Measurements from ENCODE around the gene USF1. TPM values are rescaled to one million over a fixed set of nuclear protein-coding genes. Genes with fewer than 3 reads are reported as not detected.

Gene USF1
- total RNA-seq, 1 donor from 2014 or later: 70.1 TPM

DNA sequence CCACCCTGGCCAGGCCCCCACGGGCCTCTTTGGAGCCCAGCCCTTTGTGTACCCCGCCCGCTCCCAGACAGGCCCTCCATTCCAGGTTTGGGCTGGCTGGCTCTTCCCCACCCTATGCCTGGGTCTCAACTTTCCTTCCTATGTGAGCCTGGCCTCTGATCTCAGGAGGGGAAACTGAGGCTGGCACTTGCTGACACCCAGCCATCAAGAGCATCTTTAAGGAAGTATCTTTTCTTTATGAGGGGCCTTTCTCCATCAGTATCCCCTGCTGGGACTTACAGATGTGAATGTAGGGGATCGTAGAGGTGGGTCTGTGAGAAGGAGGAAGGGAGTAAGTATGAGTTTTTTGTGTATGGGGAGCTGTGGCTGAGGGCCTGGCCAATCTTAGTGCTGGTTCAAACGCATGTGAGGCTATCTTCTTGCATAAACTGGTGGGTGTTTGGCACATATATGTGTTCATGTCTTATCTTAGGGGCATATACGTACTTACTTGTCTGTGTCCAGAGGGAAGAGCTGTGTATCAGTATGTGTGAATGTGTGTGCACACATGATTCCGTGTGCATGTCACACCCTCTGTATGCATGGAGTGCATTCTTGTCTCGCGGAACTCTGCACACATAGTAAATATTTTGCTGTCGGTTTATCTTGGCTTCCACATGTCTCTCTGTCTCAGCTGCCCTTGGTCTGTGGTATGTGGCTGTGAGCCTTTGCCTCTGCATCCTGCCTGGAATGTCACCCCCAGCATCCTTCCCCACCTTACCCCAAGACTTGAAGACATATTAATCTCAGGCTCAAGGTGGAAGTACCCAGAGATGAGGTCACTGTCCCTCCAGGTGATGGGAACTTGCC is 38.2 kb upstream of the USF1 start:
- Mint-ChIP-seq H3K4me1 (ENCODE audit: low read depth, unreplicated experiment) (peaks cover 69% of the 10 kb centered on the region), H3K9me3 (ENCODE audit: unreplicated experiment) (peaks cover 3% of the 10 kb centered on the region), H3K4me3 (ENCODE audit: unreplicated experiment) (no peak overlapping the region), H3K36me3 (ENCODE audit: low read depth, unreplicated experiment) (no peaks in the 10 kb centered on the region), H3K27ac (ENCODE audit: unreplicated experiment) (peak overlapping the region; percentile 89), H3K27me3 (ENCODE audit: low read depth, unreplicated experiment) (no peaks in the 10 kb centered on the region)
- H3K9me3 ChIP-seq (ENCODE audit: insufficient read depth, low read depth, low read length): no peaks in the 10 kb centered on the region
- no peaks in the 10 kb centered on the region for H3K36me3 ChIP-seq (ENCODE audit: insufficient read depth, low read length)
- no peaks in the 10 kb centered on the region for H3K79me2 ChIP-seq (ENCODE audit: insufficient read depth, low read length)
- H4K20me1 ChIP-seq (ENCODE audit: insufficient read depth, low read length): no peaks in the 10 kb centered on the region
- TF ChIP-seq EZH2 (IDR thresholded peaks at IDR 0.05; ENCODE audit: insufficient read depth, low read length): no peak
- TF ChIP-seq, protein P1, sequence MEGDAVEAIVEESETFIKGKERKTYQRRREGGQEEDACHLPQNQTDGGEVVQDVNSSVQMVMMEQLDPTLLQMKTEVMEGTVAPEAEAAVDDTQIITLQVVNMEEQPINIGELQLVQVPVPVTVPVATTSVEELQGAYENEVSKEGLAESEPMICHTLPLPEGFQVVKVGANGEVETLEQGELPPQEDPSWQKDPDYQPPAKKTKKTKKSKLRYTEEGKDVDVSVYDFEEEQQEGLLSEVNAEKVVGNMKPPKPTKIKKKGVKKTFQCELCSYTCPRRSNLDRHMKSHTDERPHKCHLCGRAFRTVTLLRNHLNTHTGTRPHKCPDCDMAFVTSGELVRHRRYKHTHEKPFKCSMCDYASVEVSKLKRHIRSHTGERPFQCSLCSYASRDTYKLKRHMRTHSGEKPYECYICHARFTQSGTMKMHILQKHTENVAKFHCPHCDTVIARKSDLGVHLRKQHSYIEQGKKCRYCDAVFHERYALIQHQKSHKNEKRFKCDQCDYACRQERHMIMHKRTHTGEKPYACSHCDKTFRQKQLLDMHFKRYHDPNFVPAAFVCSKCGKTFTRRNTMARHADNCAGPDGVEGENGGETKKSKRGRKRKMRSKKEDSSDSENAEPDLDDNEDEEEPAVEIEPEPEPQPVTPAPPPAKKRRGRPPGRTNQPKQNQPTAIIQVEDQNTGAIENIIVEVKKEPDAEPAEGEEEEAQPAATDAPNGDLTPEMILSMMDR (IDR thresholded peaks at IDR 0.05; ENCODE audit: insufficient read depth, low read depth, low read length): no peak
- DNase-seq (ENCODE audit: low read depth) (peak; percentile 39), FAIRE-seq (no peak)
- H3K4me2 ChIP-seq (ENCODE audit: low read length): peak overlapping the region; percentile 55
- H2AFZ ChIP-seq (ENCODE audit: low read depth, low read length): peak overlapping the region; percentile 58
- no peak overlapping the region for H3K4me3 ChIP-seq (ENCODE audit: insufficient read depth, low read depth, low read length)
- peak overlapping the region; percentile 38 for H3K9ac ChIP-seq (ENCODE audit: low read length)
- H3K27me3 ChIP-seq (ENCODE audit: insufficient read depth, low read length): no peaks in the 10 kb centered on the region
- peak overlapping the region; percentile 58 for H3K27ac ChIP-seq (ENCODE audit: low read depth, low read length)
- H3K4me1 ChIP-seq (ENCODE audit: insufficient read depth, low read length): peaks cover 35% of the 10 kb centered on the region

DNA sequence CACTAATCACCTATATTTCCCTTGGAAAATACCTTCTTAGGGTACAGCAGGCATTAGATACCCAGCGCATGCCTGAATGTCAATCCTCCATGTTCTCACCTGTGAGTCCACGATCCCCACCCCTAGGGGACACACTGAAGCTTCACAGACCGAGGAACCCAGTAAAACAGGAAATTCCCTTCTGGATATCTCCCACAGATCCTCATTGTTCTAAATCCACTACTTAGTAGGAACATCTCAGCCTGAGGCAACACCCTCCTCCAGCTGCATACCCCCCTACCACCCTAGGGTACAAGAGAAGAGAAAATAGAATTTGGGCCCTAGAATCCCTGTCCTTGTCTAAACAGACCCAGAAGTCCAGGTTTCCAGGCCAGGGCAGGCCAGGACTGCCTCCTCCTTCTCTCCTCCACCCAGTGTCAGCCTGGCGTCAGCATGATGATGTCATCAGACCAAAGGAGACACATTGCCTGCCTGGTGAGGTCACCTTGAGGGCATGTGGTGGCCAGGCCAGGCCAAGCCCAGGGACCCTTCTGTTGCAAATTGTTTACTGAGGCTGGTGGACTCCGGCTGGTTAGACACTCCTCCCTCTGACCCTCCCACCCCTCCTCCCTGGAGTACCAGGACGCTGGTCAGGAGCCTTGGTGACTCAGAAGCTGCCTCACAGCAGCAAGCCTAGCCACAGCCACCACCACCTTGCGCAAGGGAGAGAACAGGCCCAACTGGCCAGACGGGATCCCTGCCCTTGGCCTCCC is 37.4 kb upstream of the USF1 start:
- DNase-seq (ENCODE audit: low read depth) (peak; percentile 89), FAIRE-seq (no peak)
- H3K27ac Mint-ChIP-seq (ENCODE audit: unreplicated experiment): peak overlapping the region; percentile 89

More for the DNA sequence above, 37.4 kb upstream of the USF1 start:
- Histone ChIP-seq H3K27me3 (ENCODE audit: insufficient read depth, low read length) (no peaks in the 10 kb centered on the region), H3K4me1 (ENCODE audit: insufficient read depth, low read length) (peaks cover 35% of the 10 kb centered on the region), H3K79me2 (ENCODE audit: insufficient read depth, low read length) (no peaks in the 10 kb centered on the region), H4K20me1 (ENCODE audit: insufficient read depth, low read length) (no peaks in the 10 kb centered on the region), H3K9ac (ENCODE audit: low read length) (peak overlapping the region; percentile 30), H3K27ac (ENCODE audit: low read depth, low read length) (peak overlapping the region; percentile 58), H3K36me3 (ENCODE audit: insufficient read depth, low read length) (no peaks in the 10 kb centered on the region), H3K4me3 (ENCODE audit: insufficient read depth, low read depth, low read length) (no peak overlapping the region), H2AFZ (ENCODE audit: low read depth, low read length) (peak overlapping the region; percentile 58), H3K4me2 (ENCODE audit: low read length) (peak overlapping the region; percentile 55), H3K9me3 (ENCODE audit: insufficient read depth, low read depth, low read length) (no peaks in the 10 kb centered on the region)
- H3K27me3 Mint-ChIP-seq (ENCODE audit: low read depth, unreplicated experiment): no peaks in the 10 kb centered on the region
- TF ChIP-seq, protein P1 (IDR thresholded peaks at IDR 0.05; ENCODE audit: insufficient read depth, low read depth, low read length): no peak
- no peak for TF ChIP-seq EZH2 (IDR thresholded peaks at IDR 0.05; ENCODE audit: insufficient read depth, low read length)
- peak overlapping the region; percentile 28 for H3K4me3 Mint-ChIP-seq (ENCODE audit: unreplicated experiment)
- H3K9me3 Mint-ChIP-seq (ENCODE audit: unreplicated experiment): peaks cover 4% of the 10 kb centered on the region
- no peaks in the 10 kb centered on the region for H3K36me3 Mint-ChIP-seq (ENCODE audit: low read depth, unreplicated experiment)
- peaks cover 61% of the 10 kb centered on the region for H3K4me1 Mint-ChIP-seq (ENCODE audit: low read depth, unreplicated experiment)

All from astrocyte (in vitro differentiated cells and primary cell).